Chondrocyte (in vitro differentiated cells): Measurements from ENCODE around the gene ZFAND3. TPM values are rescaled to one million over a fixed set of nuclear protein-coding genes. Genes with fewer than 3 reads are reported as not detected.

Experiments
- DNase-seq: peaks from one replicate; pipeline ENCODE4 v3.0.0; 2021; ENCODE audit warnings: mixed read lengths, low spot score
- H3K27ac Mint-ChIP-seq: one replicate; pipeline ENCODE4 v1.8.0; 2021; ENCODE audit warnings: mild to moderate bottlenecking, moderate library complexity, mixed read lengths; ENCODE audit not compliant: unreplicated experiment
- H3K27me3 Mint-ChIP-seq: 2 replicates; pipeline ENCODE4 v1.8.0; 2021; ENCODE audit warnings: low read depth, mixed read lengths
- H3K36me3 Mint-ChIP-seq: 2 replicates; pipeline ENCODE4 v1.8.0; 2021; ENCODE audit warnings: low read depth, mixed read lengths
- H3K4me1 Mint-ChIP-seq: 2 replicates; pipeline ENCODE4 v1.8.0; 2021; ENCODE audit warnings: low read depth, mild to moderate bottlenecking, mixed read lengths
- H3K4me3 Mint-ChIP-seq: one replicate; pipeline ENCODE4 v1.8.0; 2021; ENCODE audit warnings: mild to moderate bottlenecking, moderate library complexity, mixed read lengths; ENCODE audit not compliant: unreplicated experiment
- H3K9me3 Mint-ChIP-seq: 2 replicates; pipeline ENCODE4 v1.8.0; 2021; ENCODE audit warnings: low read depth, mixed read lengths
- CTCF ChIP-seq: fragments of 200-600 bp; sonication (generic); IDR thresholded peaks from 2 replicates; pipeline ENCODE4 v1.5.0; 2021; ENCODE audit warnings: antibody characterized with exemption, mild to moderate bottlenecking, moderate library complexity
- total RNA-seq: library from RNA; stranded (reverse); gene quantifications from 3 replicates; pipeline ENCODE4 v1.2.1, GENCODE V29; 2021

The ZFAND3 gene
- total RNA-seq, 1 donor from 2014 or later, result 98.5 TPM

GRCh38 chr6:37807656-37808055, 11.9 kb upstream of the ZFAND3 start:
- TF ChIP-seq CTCF, result no peak
- no peaks in the 10 kb centered on the region for H3K36me3 Mint-ChIP-seq
- H3K4me3 Mint-ChIP-seq, result no peak overlapping the region
- DNase-seq, result no peak
- H3K4me1 Mint-ChIP-seq, result peaks cover 4% of the 10 kb centered on the region
- no peak overlapping the region for H3K27ac Mint-ChIP-seq
- no peaks in the 10 kb centered on the region for H3K9me3 Mint-ChIP-seq
- peaks cover 4% of the 10 kb centered on the region for H3K27me3 Mint-ChIP-seq

GRCh38 chr6:37809197-37809543, 10.4 kb upstream of the ZFAND3 start:
- no peak for DNase-seq
- no peak for TF ChIP-seq CTCF
- no peaks in the 10 kb centered on the region for H3K36me3 Mint-ChIP-seq
- H3K9me3 Mint-ChIP-seq, result no peaks in the 10 kb centered on the region
- no peak overlapping the region for H3K27ac Mint-ChIP-seq
- H3K27me3 Mint-ChIP-seq, result peaks cover 4% of the 10 kb centered on the region
- H3K4me3 Mint-ChIP-seq, result no peak overlapping the region
- H3K4me1 Mint-ChIP-seq, result peaks cover 4% of the 10 kb centered on the region

GRCh38 chr6:37812841-37813240, 6.7 kb upstream of the ZFAND3 start:
- H3K27ac Mint-ChIP-seq, result no peak overlapping the region
- TF ChIP-seq CTCF, result no peak
- no peak overlapping the region for H3K4me3 Mint-ChIP-seq
- peaks cover 4% of the 10 kb centered on the region for H3K27me3 Mint-ChIP-seq
- H3K4me1 Mint-ChIP-seq, result peaks cover 5% of the 10 kb centered on the region
- H3K36me3 Mint-ChIP-seq, result no peaks in the 10 kb centered on the region
- H3K9me3 Mint-ChIP-seq, result no peaks in the 10 kb centered on the region
- no peak for DNase-seq

- Mint-ChIP-seq H3K9me3 (no peaks in the 10 kb centered on the region), H3K27ac (no peak overlapping the region), H3K4me1 (peaks cover 9% of the 10 kb centered on the region), H3K36me3 (no peaks in the 10 kb centered on the region), H3K27me3 (peaks cover 2% of the 10 kb centered on the region), H3K4me3 (no peak overlapping the region)
- no peak for DNase-seq
- no peak for TF ChIP-seq CTCF
Observed at GRCh38 chr6:37814374-37814773, 5.2 kb upstream of the ZFAND3 start.

GRCh38 chr6:37816599-37817375, 2.7 kb upstream of the ZFAND3 start:
- no peak for DNase-seq
- no peak overlapping the region for H3K27ac Mint-ChIP-seq
- H3K9me3 Mint-ChIP-seq, result no peaks in the 10 kb centered on the region
- H3K36me3 Mint-ChIP-seq, result no peaks in the 10 kb centered on the region
- no peak for TF ChIP-seq CTCF
- no peaks in the 10 kb centered on the region for H3K27me3 Mint-ChIP-seq
- H3K4me1 Mint-ChIP-seq, result peaks cover 24% of the 10 kb centered on the region
- no peak overlapping the region for H3K4me3 Mint-ChIP-seq
